ENCODE measurements around the gene LEP. TPM values are rescaled to one million over a fixed set of nuclear protein-coding genes. Genes with fewer than 3 reads are reported as not detected.

LEP gene
- total RNA-seq, 1 experiment from 2014 or later: not detected

GRCh38 chr7:128203047-128203491 is 38.0 kb upstream of the LEP start (continued):
- TF ChIP-seq ATF6 (CRISPR knock-in tag; IDR thresholded peaks at IDR 0.05) (no peak), FOXK1 (CRISPR knock-in tag; IDR thresholded peaks at IDR 0.05) (no peak), SMAD3 (CRISPR knock-in tag; IDR thresholded peaks at IDR 0.05; ENCODE audit: borderline replicate concordance) (no peak), ZNF416 (CRISPR knock-in tag; IDR thresholded peaks at IDR 0.05) (no peak), SMAD4 (CRISPR knock-in tag; IDR thresholded peaks at IDR 0.05) (no peak), ESRRA (CRISPR knock-in tag; IDR thresholded peaks at IDR 0.05; ENCODE audit: borderline replicate concordance) (no peak), CREB1 (CRISPR knock-in tag; IDR thresholded peaks at IDR 0.05) (no peak)

- peaks cover 5% of the 10 kb centered on the region for H3K9me3 Mint-ChIP-seq
- ChIA-PET CTCF (interaction anchor here (1.2 kb wide), 2 partner anchors 40 to 68 kb away, joined by 3 to 4 read pairs; no protein-coding TSS in a partner anchor), POLR2A (no interaction called here)
- no peaks in the 10 kb centered on the region for H3K36me3 Mint-ChIP-seq
- H3K4me3 Mint-ChIP-seq: no peak overlapping the region
- no peak overlapping the region for H3K27ac Mint-ChIP-seq
- ATAC-seq (no peak), DNase-seq (ENCODE audit: low spot score) (no peak)
- peaks cover 22% of the 10 kb centered on the region for H3K4me1 Mint-ChIP-seq
- TF ChIP-seq TCF7 (CRISPR knock-in tag; IDR thresholded peaks at IDR 0.05; ENCODE audit: low read depth) (no peak), IRF2 (CRISPR knock-in tag; IDR thresholded peaks at IDR 0.05; ENCODE audit: borderline replicate concordance, low read depth) (no peak), GABPB1 (CRISPR knock-in tag; IDR thresholded peaks at IDR 0.05) (no peak), CREM (CRISPR knock-in tag; IDR thresholded peaks at IDR 0.05) (no peak), ARID4B (CRISPR knock-in tag; IDR thresholded peaks at IDR 0.05; ENCODE audit: borderline replicate concordance) (no peak), OVOL2 (CRISPR knock-in tag; IDR thresholded peaks at IDR 0.05; ENCODE audit: borderline replicate concordance) (no peak), ZNF671 (CRISPR knock-in tag; IDR thresholded peaks at IDR 0.05) (no peak), E2F1 (CRISPR knock-in tag; IDR thresholded peaks at IDR 0.05) (no peak), ATF2 (CRISPR knock-in tag; IDR thresholded peaks at IDR 0.05; ENCODE audit: borderline replicate concordance, low read depth) (no peak), CTCF (IDR thresholded peaks at IDR 0.05) (no peak), ZSCAN18 (CRISPR knock-in tag; IDR thresholded peaks at IDR 0.05) (no peak)
- H3K27me3 Mint-ChIP-seq (ENCODE audit: low read depth): peaks cover 68% of the 10 kb centered on the region
Measured at GRCh38 chr7:128203710-128204214, 37.3 kb upstream of the LEP start.

Measured in WTC11 (cell line).